ENCODE data around the gene PDLIM7. TPM values are rescaled to one million over a fixed set of nuclear protein-coding genes. Genes with fewer than 3 reads are reported as not detected.
A peak's percentile ranks its signal among the peaks of the same experiment; 100 is the strongest.

PDLIM7 gene
- total and polyA plus RNA-seq, 7 experiments from 2014 or later, result 2.7 to 63.2 (median 4.7) TPM

GRCh38 chr5:177462021-177462670 lies 35.3 kb downstream of the PDLIM7 start:
- intact Hi-C loops (cut with micrococcal nuclease), result no loop called here
- H3K27ac Mint-ChIP-seq, result peak overlapping the region in 2 of 9 donors; percentile 59 to 69
- Histone ChIP-seq H3K9me3 (ENCODE audit: control insufficient read depth in 2 of 3, low read length in 3 of 3) (no peaks in the 10 kb centered on the region), H3K27me3 (ENCODE audit: control insufficient read depth in 2 of 2, insufficient read depth in 2 of 2, low read length in 2 of 2) (no peaks in the 10 kb centered on the region), H3K4me3 (ENCODE audit: low read length) (no peak overlapping the region), H3K27ac (ENCODE audit: low read depth, low read length) (no peak overlapping the region), H3K36me3 (ENCODE audit: control insufficient read depth in 2 of 3, insufficient read depth in 3 of 3, low read length in 3 of 3) (no peaks in the 10 kb centered on the region), H3K4me1 (ENCODE audit: control insufficient read depth in 2 of 2, insufficient read depth in 2 of 2, low read length in 2 of 2) (no peaks in the 10 kb centered on the region)
- H3K27me3 Mint-ChIP-seq, result no peaks in the 10 kb centered on the region
- H3K36me3 Mint-ChIP-seq, result peaks cover 0 to 10% (median 0%) of the 10 kb centered on the region in 5 donors
- H3K9me3 Mint-ChIP-seq, result peaks cover 0 to 2% (median 0%) of the 10 kb centered on the region in 11 donors
- H3K4me1 Mint-ChIP-seq, result peaks cover 0 to 25% (median 8%) of the 10 kb centered on the region in 7 donors
- DNase-seq, result no peak
- CTCF ChIA-PET, result interaction anchor here (1.2 to 2.6 kb wide), 2 partner anchors 59 to 72 kb away, joined by 5 to 11 read pairs; no protein-coding TSS in a partner anchor
- ATAC-seq, result peak; percentile 40
- POLR2A ChIA-PET, result interaction anchor here (0.7 kb wide), 1 partner anchor 12 kb away, joined by 4 read pairs; no protein-coding TSS in a partner anchor
- H3K4me3 Mint-ChIP-seq, result peak overlapping the region in 1 of 10 donors; percentile 70

GRCh38 chr5:177459819-177460628 lies 37.4 kb downstream of the PDLIM7 start:
- Mint-ChIP-seq H3K4me3 (peak overlapping the region in 1 of 10 donors; percentile 38), H3K27me3 (no peaks in the 10 kb centered on the region), H3K9me3 (no peaks in the 10 kb centered on the region), H3K27ac (no peak overlapping the region), H3K36me3 (peaks cover 0 to 5% (median 0%) of the 10 kb centered on the region in 5 donors), H3K4me1 (peaks cover 0 to 30% (median 14%) of the 10 kb centered on the region in 7 donors)
- Histone ChIP-seq H3K9me3 (ENCODE audit: control insufficient read depth in 2 of 3, low read length in 3 of 3) (no peaks in the 10 kb centered on the region), H3K36me3 (ENCODE audit: control insufficient read depth in 2 of 3, insufficient read depth in 3 of 3, low read length in 3 of 3) (peaks cover 0 to 4% (median 0%) of the 10 kb centered on the region in 3 experiments), H3K4me3 (ENCODE audit: low read length) (no peak overlapping the region), H3K4me1 (ENCODE audit: control insufficient read depth in 2 of 2, insufficient read depth in 2 of 2, low read length in 2 of 2) (peaks cover 0 to 5% of the 10 kb centered on the region in 2 donors), H3K27me3 (ENCODE audit: control insufficient read depth in 2 of 2, insufficient read depth in 2 of 2, low read length in 2 of 2) (no peaks in the 10 kb centered on the region), H3K27ac (ENCODE audit: low read depth, low read length) (no peak overlapping the region)
- ATAC-seq, result no peak
- ChIA-PET POLR2A (interaction anchor here (0.8 to 0.9 kb wide), 2 partner anchors 15 to 71 kb away, joined by 3 read pairs; no protein-coding TSS in a partner anchor), CTCF (interaction anchor here (3.9 to 8.1 kb wide), 2 partner anchors 56 to 71 kb away, joined by 44 to 149 read pairs; no protein-coding TSS in a partner anchor)
- intact Hi-C loops (cut with micrococcal nuclease), result loop anchor here (5.0 to 10.0 kb wide), 4 partner anchors 57 to 348 kb away; partner anchors contain the start of genes DDX41 (in 1 of the 2) and NSD1 (in 1 of the 2)
- no peak for DNase-seq

GRCh38 chr5:177459357-177459756 lies 38.0 kb downstream of the PDLIM7 start:
- Mint-ChIP-seq H3K4me1 (peaks cover 0 to 30% (median 14%) of the 10 kb centered on the region in 7 donors), H3K4me3 (no peak overlapping the region), H3K27me3 (no peaks in the 10 kb centered on the region), H3K36me3 (peaks cover 0 to 5% (median 0%) of the 10 kb centered on the region in 5 donors), H3K27ac (no peak overlapping the region), H3K9me3 (no peaks in the 10 kb centered on the region)
- no peak overlapping the region for H3K4me3 ChIP-seq (ENCODE audit: low read length)
- no peak for DNase-seq
- intact Hi-C loops (cut with micrococcal nuclease), result loop anchor here (5.0 to 10.0 kb wide), 4 partner anchors 58 to 347 kb away; partner anchors contain the start of genes DDX41 (in 1 of the 2) and NSD1 (in 1 of the 2)
- CTCF ChIA-PET, result interaction anchor here (3.9 to 8.1 kb wide), 2 partner anchors 56 to 70 kb away, joined by 44 to 149 read pairs; no protein-coding TSS in a partner anchor
- POLR2A ChIA-PET, result no interaction called here
- ATAC-seq, result no peak
- H3K36me3 ChIP-seq (ENCODE audit: control insufficient read depth in 2 of 3, insufficient read depth in 3 of 3, low read length in 3 of 3), result peaks cover 0 to 4% (median 0%) of the 10 kb centered on the region in 3 experiments
- no peak overlapping the region for H3K27ac ChIP-seq (ENCODE audit: low read depth, low read length)
- H3K9me3 ChIP-seq (ENCODE audit: control insufficient read depth in 2 of 3, low read length in 3 of 3), result no peaks in the 10 kb centered on the region
- peaks cover 0 to 6% of the 10 kb centered on the region in 2 donors for H3K4me1 ChIP-seq (ENCODE audit: control insufficient read depth in 2 of 2, insufficient read depth in 2 of 2, low read length in 2 of 2)
- H3K27me3 ChIP-seq (ENCODE audit: control insufficient read depth in 2 of 2, insufficient read depth in 2 of 2, low read length in 2 of 2), result no peaks in the 10 kb centered on the region

- Mint-ChIP-seq H3K4me3 (no peak overlapping the region), H3K27ac (no peak overlapping the region), H3K4me1 (peaks cover 1 to 32% (median 15%) of the 10 kb centered on the region in 7 donors), H3K9me3 (peaks cover 0 to 3% (median 0%) of the 10 kb centered on the region in 11 donors), H3K36me3 (peaks cover 0 to 5% (median 0%) of the 10 kb centered on the region in 5 donors), H3K27me3 (peaks cover 0 to under 1% (median 0%) of the 10 kb centered on the region in 5 donors)
- DNase-seq, result no peak
- intact Hi-C loops (cut with micrococcal nuclease), result loop anchor here (5.0 to 10.0 kb wide), 4 partner anchors 58 to 347 kb away; partner anchors contain the start of genes DDX41 (in 1 of the 2) and NSD1 (in 1 of the 2)
- no peak for ATAC-seq
- Histone ChIP-seq H3K4me1 (ENCODE audit: control insufficient read depth in 2 of 2, insufficient read depth in 2 of 2, low read length in 2 of 2) (peaks cover 4 to 10% of the 10 kb centered on the region in 2 donors), H3K9me3 (ENCODE audit: control insufficient read depth in 2 of 3, low read length in 3 of 3) (no peaks in the 10 kb centered on the region), H3K27ac (ENCODE audit: low read depth, low read length) (no peak overlapping the region), H3K4me3 (ENCODE audit: low read length) (no peak overlapping the region), H3K36me3 (ENCODE audit: control insufficient read depth in 2 of 3, insufficient read depth in 3 of 3, low read length in 3 of 3) (peaks cover 0 to 4% (median 0%) of the 10 kb centered on the region in 3 experiments), H3K27me3 (ENCODE audit: control insufficient read depth in 2 of 2, insufficient read depth in 2 of 2, low read length in 2 of 2) (no peaks in the 10 kb centered on the region)
- CTCF ChIA-PET, result interaction anchor here (3.9 to 8.1 kb wide), 2 partner anchors 55 to 70 kb away, joined by 44 to 149 read pairs; no protein-coding TSS in a partner anchor
- POLR2A ChIA-PET, result interaction anchor here (5.5 kb wide), 1 partner anchor 12 kb away, joined by 36 read pairs; the partner anchor contains the start of gene PRR7
Measured at GRCh38 chr5:177458912-177459350, 38.5 kb downstream of the PDLIM7 start.

- H3K4me1 Mint-ChIP-seq, result peaks cover 8 to 30% (median 22%) of the 10 kb centered on the region in 7 donors
- DNase-seq, result no peak
- intact Hi-C loops (cut with micrococcal nuclease), result loop anchor here (1.0 to 10.0 kb wide), 5 partner anchors 39 to 346 kb away; partner anchors contain the start of genes DDX41 (in 1 of the 2), NSD1 (in 1 of the 2) and PDLIM7 (in 1 of the 2)
- Histone ChIP-seq H3K36me3 (ENCODE audit: control insufficient read depth in 2 of 3, insufficient read depth in 3 of 3, low read length in 3 of 3) (peaks cover 0 to 4% (median 0%) of the 10 kb centered on the region in 3 experiments), H3K27me3 (ENCODE audit: control insufficient read depth in 2 of 2, insufficient read depth in 2 of 2, low read length in 2 of 2) (no peaks in the 10 kb centered on the region), H3K4me3 (ENCODE audit: low read length) (no peak overlapping the region), H3K27ac (ENCODE audit: low read depth, low read length) (no peak overlapping the region), H3K9me3 (ENCODE audit: control insufficient read depth in 2 of 3, low read length in 3 of 3) (no peaks in the 10 kb centered on the region), H3K4me1 (ENCODE audit: control insufficient read depth in 2 of 2, insufficient read depth in 2 of 2, low read length in 2 of 2) (peaks cover 8 to 12% of the 10 kb centered on the region in 2 donors)
- ATAC-seq, result no peak
- ChIA-PET CTCF (interaction anchor here (0.6 to 8.1 kb wide), 5 partner anchors 21 to 103 kb away, joined by 3 to 149 read pairs (median 44); partner anchors contain the start of gene GRK6), POLR2A (interaction anchor here (1.1 to 23.1 kb wide), 5 partner anchors 12 to 67 kb away, joined by 4 to 804 read pairs (median 8); partner anchors contain the start of genes GRK6 and PRR7)
- H3K27ac Mint-ChIP-seq, result no peak overlapping the region
- H3K27me3 Mint-ChIP-seq, result peaks cover 0 to 9% (median 0%) of the 10 kb centered on the region in 5 donors
- H3K36me3 Mint-ChIP-seq, result peaks cover 0 to 3% (median 0%) of the 10 kb centered on the region in 5 donors
- peak overlapping the region in 1 of 10 donors; percentile 45 for H3K4me3 Mint-ChIP-seq
- H3K9me3 Mint-ChIP-seq, result peaks cover 0 to 7% (median 0%) of the 10 kb centered on the region in 11 donors
Measured at GRCh38 chr5:177457852-177458681, 39.3 kb downstream of the PDLIM7 start.
